Activated naive CD8-positive, alpha-beta T cell treated with anti-CD3 and anti-CD28 coated beads for 36 hours (primary cell): ENCODE results near the gene SPRYD3. TPM values are rescaled to one million over a fixed set of nuclear protein-coding genes. Genes with fewer than 3 reads are reported as not detected.
"Not testable (repeated sequence)": the region's sequence is repeated elsewhere in the genome, so short reads cannot be mapped to it uniquely, and the experiment has no call there.

ENCODE experiments used
- DNase-seq: peaks from one replicate; pipeline ENCODE4 v3.0.0; 2021
- H3K27ac Mint-ChIP-seq: one replicate; pipeline ENCODE4 v1.8.0; 2022; ENCODE audit warnings: mild to moderate bottlenecking, moderate library complexity, mixed read lengths
- H3K27me3 Mint-ChIP-seq: one replicate; pipeline ENCODE4 v1.8.0; 2022; ENCODE audit warnings: mild to moderate bottlenecking, mixed read lengths
- H3K36me3 Mint-ChIP-seq: one replicate; pipeline ENCODE4 v1.8.0; 2021; ENCODE audit warnings: mild to moderate bottlenecking, mixed read lengths
- H3K4me1 Mint-ChIP-seq: one replicate; pipeline ENCODE4 v1.8.0; 2021; ENCODE audit warnings: mixed read lengths
- H3K4me3 Mint-ChIP-seq: one replicate; pipeline ENCODE4 v1.8.0; 2022; ENCODE audit warnings: mild to moderate bottlenecking, moderate library complexity, mixed read lengths
- H3K9me3 Mint-ChIP-seq: one replicate; pipeline ENCODE4 v1.8.0; 2022; ENCODE audit warnings: mixed read lengths
- total RNA-seq, 2 experiments: library from RNA; stranded (reverse); gene quantifications; one replicate each; pipeline ENCODE4 v1.2.3, GENCODE V29; 2021

Gene SPRYD3, protein sequence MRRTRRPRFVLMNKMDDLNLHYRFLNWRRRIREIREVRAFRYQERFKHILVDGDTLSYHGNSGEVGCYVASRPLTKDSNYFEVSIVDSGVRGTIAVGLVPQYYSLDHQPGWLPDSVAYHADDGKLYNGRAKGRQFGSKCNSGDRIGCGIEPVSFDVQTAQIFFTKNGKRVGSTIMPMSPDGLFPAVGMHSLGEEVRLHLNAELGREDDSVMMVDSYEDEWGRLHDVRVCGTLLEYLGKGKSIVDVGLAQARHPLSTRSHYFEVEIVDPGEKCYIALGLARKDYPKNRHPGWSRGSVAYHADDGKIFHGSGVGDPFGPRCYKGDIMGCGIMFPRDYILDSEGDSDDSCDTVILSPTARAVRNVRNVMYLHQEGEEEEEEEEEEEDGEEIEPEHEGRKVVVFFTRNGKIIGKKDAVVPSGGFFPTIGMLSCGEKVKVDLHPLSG
- total RNA-seq: 10 to 100 TPM; 23.5 to 25.7 TPM

DNA sequence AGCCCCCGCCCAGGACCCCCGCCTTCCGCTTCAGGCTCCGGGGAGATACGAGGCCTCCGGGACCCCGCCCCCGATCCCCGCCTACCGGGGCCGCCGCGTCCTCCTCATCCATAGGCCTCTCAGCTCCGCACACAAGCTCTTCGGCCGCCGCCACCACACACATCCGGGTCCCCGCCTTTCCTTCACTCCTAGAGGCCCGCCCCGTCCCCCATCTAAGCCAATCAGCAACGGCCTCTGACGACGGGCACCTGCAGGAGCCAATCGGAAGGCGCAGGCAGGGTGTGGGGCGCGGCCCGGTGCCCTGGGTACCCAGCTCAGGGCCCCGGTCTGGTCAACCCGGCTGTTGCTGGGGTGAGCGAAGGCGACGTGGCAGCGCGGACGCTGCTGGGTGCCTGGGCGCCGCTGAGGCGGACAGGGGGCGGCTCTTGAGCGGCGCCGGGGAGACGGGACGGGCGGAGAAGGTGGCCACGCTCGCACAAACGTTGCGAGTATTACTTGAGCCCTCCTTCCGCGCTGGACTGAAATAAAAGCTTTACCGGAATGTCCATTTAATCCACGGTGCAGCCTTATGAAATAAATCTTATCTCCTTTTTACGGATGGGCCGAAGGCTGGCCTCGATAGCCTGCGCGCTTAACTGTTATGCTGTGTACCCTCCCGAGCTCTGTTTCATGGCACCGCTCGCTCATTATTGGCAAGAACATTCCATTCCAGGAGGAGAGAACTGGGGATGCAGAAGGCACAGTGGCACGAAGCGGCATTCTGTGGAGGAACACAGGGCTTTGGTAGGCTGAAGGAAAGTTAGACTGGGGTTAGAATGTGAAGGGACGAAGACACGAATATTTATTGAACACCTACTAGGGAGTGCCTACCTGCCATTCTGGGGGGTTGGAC, at the start of gene SPRYD3:
Gene SPRYD3, minus strand, starts transcription at position 165 of the 892 bp plus-strand sequence. Its CDS starts 57 bp downstream, at position 108.
- peaks cover 22% of the 10 kb centered on the region for H3K4me1 Mint-ChIP-seq
- no peaks in the 10 kb centered on the region for H3K9me3 Mint-ChIP-seq
- H3K36me3 Mint-ChIP-seq: peaks cover 4% of the 10 kb centered on the region
- peak within 1 kb of the TSS; percentile 88 for H3K27ac Mint-ChIP-seq
- DNase-seq: peak; percentile 96
- peak within 1 kb of the TSS; percentile 74 for H3K4me3 Mint-ChIP-seq
- no peaks in the 10 kb centered on the region for H3K27me3 Mint-ChIP-seq

DNA sequence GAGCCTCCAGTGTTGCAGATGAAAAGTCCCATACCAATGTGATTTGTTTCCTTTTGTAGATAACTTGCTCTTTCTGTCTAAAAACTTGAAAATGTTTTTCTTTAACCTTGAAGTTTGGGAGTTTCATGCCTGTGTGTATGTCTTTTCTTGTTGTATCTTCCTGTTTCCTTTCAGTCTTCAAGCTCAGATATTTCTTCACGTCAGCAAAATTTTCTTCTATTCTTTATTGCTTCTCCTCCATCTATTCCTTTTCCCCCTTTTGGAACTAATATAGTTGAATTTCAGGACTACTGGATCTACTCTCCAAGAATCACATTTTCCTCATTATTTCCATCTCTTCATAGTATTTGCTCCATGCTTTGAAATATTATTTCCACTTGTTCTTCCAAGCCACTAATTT, 48.0 kb upstream of the SPRYD3 start:
- DNase-seq: no peak
- H3K27ac Mint-ChIP-seq: no peak overlapping the region
- no peak overlapping the region for H3K4me3 Mint-ChIP-seq
- H3K27me3 Mint-ChIP-seq: no peaks in the 10 kb centered on the region
- no peaks in the 10 kb centered on the region for H3K9me3 Mint-ChIP-seq
- no peaks in the 10 kb centered on the region for H3K36me3 Mint-ChIP-seq
- no peaks in the 10 kb centered on the region for H3K4me1 Mint-ChIP-seq

DNA sequence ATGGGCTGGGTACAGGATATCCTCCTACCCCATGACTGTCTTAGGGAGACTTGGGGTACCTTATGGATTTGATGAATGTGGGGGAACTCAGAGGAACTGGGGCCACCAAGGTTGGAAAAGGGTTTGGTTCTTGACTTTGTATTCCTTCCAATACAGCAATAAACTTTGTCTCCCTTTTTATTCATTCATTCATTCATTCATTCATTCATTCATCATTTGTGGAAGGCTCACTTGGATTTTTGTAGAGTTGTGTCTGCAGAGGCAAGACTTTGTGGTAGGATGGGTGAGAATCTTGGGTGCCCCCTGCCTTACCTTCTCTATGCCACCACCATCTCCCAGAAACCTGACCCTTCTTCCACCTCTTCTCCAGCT, 45.1 kb upstream of the SPRYD3 start:
- DNase-seq: no peak
- H3K4me3 Mint-ChIP-seq: no peak overlapping the region
- H3K4me1 Mint-ChIP-seq: no peaks in the 10 kb centered on the region
- H3K36me3 Mint-ChIP-seq: no peaks in the 10 kb centered on the region
- H3K9me3 Mint-ChIP-seq: no peaks in the 10 kb centered on the region
- H3K27me3 Mint-ChIP-seq: no peaks in the 10 kb centered on the region
- no peak overlapping the region for H3K27ac Mint-ChIP-seq

DNA sequence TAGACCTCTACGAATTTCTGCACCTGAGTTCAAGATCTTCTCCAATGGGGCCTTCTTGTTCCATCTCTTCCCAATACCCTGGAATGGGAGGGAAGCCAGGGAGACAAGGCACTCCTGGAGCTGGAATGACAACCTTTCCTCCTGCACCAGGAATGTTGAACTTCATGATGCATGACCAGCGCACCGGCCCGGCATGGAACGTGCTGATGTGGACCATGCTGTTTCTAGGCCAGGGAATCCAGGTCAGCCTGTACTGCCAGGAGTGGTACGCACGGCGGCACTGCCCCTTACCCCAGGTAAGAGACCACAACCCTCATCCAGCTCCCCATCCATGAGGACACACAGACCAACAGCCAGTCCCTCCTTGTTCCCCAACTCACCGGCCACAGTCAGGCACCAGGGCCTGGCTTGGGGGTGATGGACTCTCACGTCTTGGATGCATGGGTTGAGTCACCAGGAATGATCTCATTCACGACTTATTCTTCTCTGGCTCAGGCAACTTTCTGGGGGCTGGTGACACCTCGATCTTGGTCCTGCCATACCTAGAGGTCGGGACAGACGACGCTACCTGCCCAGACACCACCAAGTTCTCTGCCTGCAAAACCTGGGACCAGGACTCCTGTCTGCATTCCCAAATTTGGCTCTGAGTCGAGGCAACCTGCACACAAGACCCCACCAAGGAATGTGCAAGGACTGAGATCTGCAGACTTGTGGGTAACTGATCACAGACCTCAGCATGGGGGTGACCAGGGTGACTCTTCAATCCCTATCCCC, 44.6 kb upstream of the SPRYD3 start:
- no peak overlapping the region for H3K27ac Mint-ChIP-seq
- no peaks in the 10 kb centered on the region for H3K4me1 Mint-ChIP-seq
- no peaks in the 10 kb centered on the region for H3K9me3 Mint-ChIP-seq
- H3K27me3 Mint-ChIP-seq: no peaks in the 10 kb centered on the region
- H3K36me3 Mint-ChIP-seq: no peaks in the 10 kb centered on the region
- H3K4me3 Mint-ChIP-seq: no peak overlapping the region
- DNase-seq: no peak

DNA sequence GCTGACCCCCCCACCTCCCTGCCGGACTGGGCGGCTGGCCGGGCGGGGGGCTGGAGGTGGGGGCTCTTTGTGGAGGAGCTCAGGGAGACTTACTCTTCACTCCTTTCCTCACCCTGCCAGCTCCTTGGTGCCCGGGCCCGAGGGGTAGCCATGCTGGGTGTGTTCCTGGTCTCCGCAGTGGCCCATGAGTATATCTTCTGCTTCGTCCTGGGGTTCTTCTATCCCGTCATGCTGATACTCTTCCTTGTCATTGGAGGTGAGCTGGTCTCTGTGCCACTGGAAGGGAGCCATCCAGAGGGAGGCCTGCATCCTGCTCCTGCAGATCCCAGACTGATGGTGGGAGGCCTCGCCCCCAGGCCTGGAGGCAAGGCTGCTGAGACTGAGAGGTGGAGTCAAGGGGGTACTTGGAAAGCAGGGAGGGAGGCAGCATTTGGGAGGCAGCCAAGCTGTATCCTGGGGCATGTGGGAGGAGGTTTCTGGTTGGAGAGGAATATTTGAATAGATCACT, 43.8 kb upstream of the SPRYD3 start:
- Mint-ChIP-seq H3K27me3 (no peaks in the 10 kb centered on the region), H3K27ac (no peak overlapping the region), H3K4me3 (no peak overlapping the region)

DNA sequence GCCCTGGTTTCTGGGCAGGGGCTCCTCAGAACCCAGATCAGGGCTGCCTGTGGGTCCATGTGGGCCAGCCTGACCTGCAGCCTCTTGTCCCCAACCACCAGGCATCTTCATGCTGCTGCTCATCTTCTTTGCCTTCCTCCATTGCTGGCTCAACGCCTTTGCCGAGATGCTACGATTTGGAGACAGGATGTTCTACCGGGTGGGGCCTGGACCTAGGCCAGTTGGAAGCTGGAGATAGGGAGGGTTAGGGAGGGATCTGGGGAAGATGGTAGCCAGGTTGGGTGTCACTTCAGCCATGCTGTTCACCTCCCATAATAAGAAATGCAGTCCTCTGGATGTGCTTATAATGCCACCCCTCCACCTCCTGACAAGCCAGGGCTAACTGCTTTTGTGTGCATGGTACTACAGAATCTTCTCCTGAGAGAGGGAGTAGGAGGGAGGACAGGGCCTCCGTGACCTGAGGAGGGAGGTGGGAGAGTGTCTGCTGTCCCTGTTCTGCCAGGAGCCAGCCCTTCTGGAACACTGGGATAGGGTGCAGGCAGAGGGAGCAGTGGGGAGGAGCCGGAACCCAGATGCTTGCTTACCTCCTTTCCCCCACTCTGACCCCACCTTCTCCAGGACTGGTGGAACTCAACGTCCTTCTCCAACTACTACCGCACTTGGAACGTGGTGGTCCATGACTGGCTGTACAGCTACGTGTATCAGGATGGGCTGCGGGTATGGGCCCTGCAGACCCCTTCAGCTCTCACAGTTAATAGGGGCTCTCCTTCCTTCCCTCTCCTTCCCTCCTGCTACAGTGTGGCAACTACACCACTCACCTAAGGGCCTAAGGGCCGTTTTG, 41.7 kb upstream of the SPRYD3 start:
- no peaks in the 10 kb centered on the region for H3K4me1 Mint-ChIP-seq
- no peak overlapping the region for H3K27ac Mint-ChIP-seq
- no peaks in the 10 kb centered on the region for H3K9me3 Mint-ChIP-seq
- H3K27me3 Mint-ChIP-seq: no peaks in the 10 kb centered on the region
- H3K4me3 Mint-ChIP-seq: no peak overlapping the region
- DNase-seq: no peak
- no peaks in the 10 kb centered on the region for H3K36me3 Mint-ChIP-seq

More for the DNA sequence above, 43.8 kb upstream of the SPRYD3 start:
- no peaks in the 10 kb centered on the region for H3K9me3 Mint-ChIP-seq
- DNase-seq: no peak
- H3K36me3 Mint-ChIP-seq: no peaks in the 10 kb centered on the region
- H3K4me1 Mint-ChIP-seq: no peaks in the 10 kb centered on the region

DNA sequence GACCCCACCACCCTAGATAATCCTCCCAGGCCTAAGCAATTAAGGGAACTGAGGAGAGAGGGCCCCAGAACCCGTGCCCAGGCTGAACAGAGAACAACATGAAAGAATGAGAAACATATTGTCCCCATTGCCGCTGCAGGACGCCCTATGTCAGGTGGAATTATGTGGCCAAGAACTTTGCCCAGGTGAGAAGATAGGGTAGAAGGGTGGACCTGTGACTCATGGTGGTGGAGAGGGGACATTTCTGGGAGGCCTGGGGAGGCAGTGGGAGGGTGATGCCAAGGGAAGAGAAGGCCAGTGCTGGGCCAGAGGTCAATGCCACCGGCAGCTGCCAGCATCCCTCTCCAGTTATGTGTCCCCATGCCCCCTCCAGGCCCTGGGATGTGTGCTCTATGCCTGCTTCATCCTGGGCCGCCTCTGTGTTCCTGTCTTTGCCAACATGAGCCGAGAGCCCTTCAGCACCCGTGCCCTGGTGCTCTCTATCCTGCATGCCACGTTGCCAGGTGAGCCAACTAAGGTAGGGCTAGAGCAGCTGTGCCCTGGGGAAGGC, 39.6 kb upstream of the SPRYD3 start:
- Mint-ChIP-seq H3K9me3 (no peaks in the 10 kb centered on the region), H3K4me1 (no peaks in the 10 kb centered on the region), H3K27me3 (no peaks in the 10 kb centered on the region), H3K4me3 (no peak overlapping the region), H3K36me3 (no peaks in the 10 kb centered on the region), H3K27ac (no peak overlapping the region)
- no peak for DNase-seq

DNA sequence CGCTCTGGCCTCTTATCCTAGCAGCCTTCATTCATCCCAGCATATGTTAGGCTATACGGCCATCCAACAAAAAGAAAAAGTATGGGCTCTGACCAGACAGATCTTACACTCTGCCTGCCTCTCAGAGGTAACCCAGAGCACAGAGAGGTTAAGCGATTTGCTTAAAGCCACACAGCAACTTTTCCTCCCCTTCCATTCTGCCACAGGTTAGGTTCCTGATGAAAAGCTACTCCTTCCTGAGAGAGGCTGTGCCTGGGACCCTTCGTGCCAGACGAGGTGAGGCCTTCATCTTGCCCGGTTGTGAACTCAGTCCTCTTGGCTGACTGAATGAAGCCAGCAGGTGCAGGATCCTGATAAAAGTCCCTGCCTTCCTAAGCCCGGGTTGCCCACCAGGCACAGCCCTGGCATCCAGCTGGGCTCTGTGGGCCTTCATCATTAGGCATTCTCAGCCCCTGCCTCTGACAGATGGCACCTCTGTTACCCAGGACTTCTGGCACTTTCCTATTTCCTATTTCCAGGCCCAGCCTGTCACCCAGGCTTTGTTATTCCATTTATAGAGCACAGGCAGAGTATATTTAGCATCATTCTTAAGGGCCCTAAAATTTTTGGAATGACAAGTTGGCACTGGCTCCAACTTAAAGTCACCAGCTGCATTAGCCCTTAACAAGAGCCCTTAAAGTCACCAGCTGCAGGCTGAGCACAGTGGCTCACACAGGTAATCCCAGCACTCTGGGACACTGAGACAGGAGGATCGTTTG, 36.9 kb upstream of the SPRYD3 start:
- no peak for DNase-seq
- H3K36me3 Mint-ChIP-seq: no peaks in the 10 kb centered on the region
- no peak overlapping the region for H3K4me3 Mint-ChIP-seq
- H3K27me3 Mint-ChIP-seq: no peaks in the 10 kb centered on the region
- no peak overlapping the region for H3K27ac Mint-ChIP-seq
- H3K4me1 Mint-ChIP-seq: no peaks in the 10 kb centered on the region
- no peaks in the 10 kb centered on the region for H3K9me3 Mint-ChIP-seq

DNA sequence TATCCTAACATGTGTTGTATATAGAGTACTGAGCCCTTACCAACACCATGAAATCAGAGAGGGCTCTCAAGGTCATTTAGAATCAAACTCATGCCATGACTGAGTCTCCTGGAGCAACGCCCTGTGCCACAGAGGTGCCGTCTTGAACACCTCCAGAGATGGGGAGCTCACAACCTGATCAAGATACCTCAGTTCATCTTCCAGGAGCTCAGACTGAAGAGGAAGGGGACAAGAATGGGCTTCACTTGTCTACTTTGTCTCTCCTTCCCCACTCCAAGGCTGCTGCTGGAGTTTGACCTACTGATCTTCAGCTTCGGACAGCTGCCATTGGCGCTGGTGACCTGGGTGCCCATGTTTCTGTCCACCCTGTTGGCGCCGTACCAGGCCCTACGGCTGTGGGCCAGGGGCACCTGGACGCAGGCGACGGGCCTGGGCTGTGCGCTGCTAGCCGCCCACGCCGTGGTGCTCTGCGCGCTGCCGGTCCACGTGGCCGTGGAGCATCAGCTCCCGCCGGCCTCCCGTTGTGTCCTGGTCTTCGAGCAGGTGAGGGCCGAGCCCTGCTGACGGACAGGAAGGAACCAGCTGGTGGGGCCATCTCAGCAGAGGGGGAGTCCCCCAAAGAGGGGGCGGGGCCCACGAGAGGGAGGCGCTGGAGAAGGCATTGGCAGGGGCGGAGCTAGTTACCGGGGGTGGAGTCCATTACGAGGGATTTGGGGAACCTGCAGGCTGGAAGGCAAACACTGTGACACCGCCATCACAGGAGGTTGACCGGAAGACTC, 36.1 kb upstream of the SPRYD3 start:
- no peak overlapping the region for H3K27ac Mint-ChIP-seq
- no peaks in the 10 kb centered on the region for H3K27me3 Mint-ChIP-seq
- H3K4me3 Mint-ChIP-seq: no peak overlapping the region
- H3K36me3 Mint-ChIP-seq: no peaks in the 10 kb centered on the region
- no peaks in the 10 kb centered on the region for H3K9me3 Mint-ChIP-seq
- H3K4me1 Mint-ChIP-seq: no peaks in the 10 kb centered on the region
- peak; percentile 16 for DNase-seq

DNA sequence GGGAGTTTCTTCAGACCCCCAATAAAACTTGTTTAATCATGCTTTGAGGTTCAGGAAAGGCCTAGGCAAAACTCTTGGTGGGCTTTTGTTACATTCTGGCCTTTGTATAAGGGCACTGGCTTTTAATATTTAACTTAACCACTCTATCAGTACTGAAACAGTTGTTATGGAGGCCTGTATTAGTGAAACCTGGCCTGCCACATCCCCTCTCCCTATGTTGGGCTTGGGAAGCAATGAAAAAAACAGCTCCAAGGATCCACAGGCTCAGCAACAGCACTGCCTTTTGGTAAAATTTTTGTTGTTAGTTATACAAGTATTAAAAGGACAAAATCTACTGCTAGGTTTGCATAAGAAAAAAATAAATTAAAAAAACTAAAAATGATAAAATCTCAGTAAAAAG, 34.8 kb upstream of the SPRYD3 start:
- Mint-ChIP-seq H3K27ac (no peak overlapping the region), H3K4me3 (no peak overlapping the region), H3K9me3 (no peaks in the 10 kb centered on the region), H3K36me3 (no peaks in the 10 kb centered on the region), H3K27me3 (no peaks in the 10 kb centered on the region), H3K4me1 (no peaks in the 10 kb centered on the region)
- no peak for DNase-seq

DNA sequence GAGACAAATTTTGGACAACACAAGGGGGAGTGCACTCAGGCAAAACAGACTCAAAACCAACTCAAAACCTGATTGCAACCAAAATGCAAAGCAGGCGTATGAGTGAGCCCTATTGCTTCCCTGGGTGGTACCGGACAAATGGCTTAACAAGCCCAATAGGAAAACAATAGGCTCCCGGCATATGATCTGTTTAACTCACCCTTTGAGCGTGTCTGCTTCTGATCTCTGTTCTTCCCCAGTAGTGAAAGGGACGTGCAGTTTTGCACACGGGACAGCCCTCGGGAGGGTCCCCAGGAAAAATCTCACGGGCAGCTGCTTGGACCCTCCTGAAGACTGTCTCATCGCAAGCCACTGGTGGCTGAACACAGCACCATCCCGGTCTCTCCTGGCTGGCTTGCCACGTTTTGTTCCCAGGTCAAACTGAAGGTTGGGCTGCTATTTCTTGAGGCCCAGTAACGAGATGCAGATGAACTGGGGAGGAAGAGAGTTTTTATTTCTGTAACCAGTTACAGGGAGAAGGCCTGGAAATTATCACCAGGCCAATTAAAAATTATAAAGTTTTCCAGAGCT, 34.0 kb upstream of the SPRYD3 start:
- H3K27me3 Mint-ChIP-seq: no peaks in the 10 kb centered on the region
- no peaks in the 10 kb centered on the region for H3K9me3 Mint-ChIP-seq
- no peak overlapping the region for H3K27ac Mint-ChIP-seq
- no peak overlapping the region for H3K4me3 Mint-ChIP-seq
- H3K36me3 Mint-ChIP-seq: no peaks in the 10 kb centered on the region
- no peak for DNase-seq
- no peaks in the 10 kb centered on the region for H3K4me1 Mint-ChIP-seq

DNA sequence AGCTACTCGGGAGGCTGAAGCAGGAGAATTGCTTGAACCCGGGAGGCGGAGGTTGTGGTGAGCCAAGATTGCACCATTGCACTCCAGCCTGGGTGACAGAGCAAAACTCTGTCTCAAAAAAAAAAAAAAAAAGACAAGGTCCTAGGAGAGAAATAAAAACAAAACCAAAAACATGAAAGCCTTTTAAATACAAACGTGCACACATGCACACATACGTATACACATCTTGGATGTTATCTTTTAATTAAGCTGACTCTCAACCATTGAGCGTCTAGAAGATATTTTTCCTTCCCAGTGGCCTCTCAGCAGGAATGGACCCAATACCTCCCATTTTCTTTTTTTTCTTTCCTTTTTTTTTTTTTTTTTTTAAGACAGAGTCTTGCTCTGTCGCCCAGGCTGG, 33.2 kb upstream of the SPRYD3 start:
- H3K9me3 Mint-ChIP-seq, H3K27me3 Mint-ChIP-seq, H3K4me1 Mint-ChIP-seq, H3K4me3 Mint-ChIP-seq, H3K27ac Mint-ChIP-seq, H3K36me3 Mint-ChIP-seq, DNase-seq: not testable (repeated sequence)
